HFFc6 (cell line): Measurements from ENCODE around the gene RNF223. TPM values are rescaled to one million over a fixed set of nuclear protein-coding genes. Genes with fewer than 3 reads are reported as not detected.

Source experiments
- DNase-seq: peaks from one replicate; pipeline ENCODE4 v3.0.0-alpha.2; 2018
- H3K27ac Mint-ChIP-seq: 2 replicates; pipeline ENCODE4 v1.8.0; 2020; ENCODE audit warnings: mild to moderate bottlenecking, mixed read lengths
- H3K27me3 Mint-ChIP-seq: 2 replicates; pipeline ENCODE4 v1.8.0; 2021; ENCODE audit warnings: mild to moderate bottlenecking, moderate library complexity, mixed read lengths; ENCODE audit not compliant: insufficient read depth
- H3K36me3 Mint-ChIP-seq: 2 replicates; pipeline ENCODE4 v1.8.0; 2021; ENCODE audit warnings: low read depth, mixed read lengths
- H3K4me1 Mint-ChIP-seq: 2 replicates; pipeline ENCODE4 v1.8.0; 2020; ENCODE audit warnings: low read depth, mixed read lengths
- H3K4me3 Mint-ChIP-seq: 2 replicates; pipeline ENCODE4 v1.8.0; 2020; ENCODE audit warnings: mild to moderate bottlenecking, moderate library complexity, mixed read lengths
- H3K9me3 Mint-ChIP-seq: 2 replicates; pipeline ENCODE4 v1.8.0; 2020; ENCODE audit warnings: mild to moderate bottlenecking, mixed read lengths
- total RNA-seq, 6 experiments: library from RNA; stranded (reverse); fragmentation: NEBNext Ultra II Directional; extraction: Animal tissue kit (Norgen Biotek cat#: 25700); gene quantifications; 2 replicates in 1 of 6; 3 replicates in 5 of 6; pipeline ENCODE4 v1.2.3, GENCODE V29; 2021
- TF ChIP-seq, protein P1 (sequence below): fragments of 200-600 bp; sonication (generic); IDR thresholded peaks from 2 replicates; pipeline ENCODE4 v1.5.0; 2021; ENCODE audit warnings: antibody characterized with exemption, mild to moderate bottlenecking

The RNF223 gene
- total RNA-seq, 6 experiments from 2014 or later: not detected

GRCh38 chr1:1085911-1086841 is 12.1 kb upstream of the RNF223 start:
- no peak for DNase-seq
- TF ChIP-seq, protein P1, sequence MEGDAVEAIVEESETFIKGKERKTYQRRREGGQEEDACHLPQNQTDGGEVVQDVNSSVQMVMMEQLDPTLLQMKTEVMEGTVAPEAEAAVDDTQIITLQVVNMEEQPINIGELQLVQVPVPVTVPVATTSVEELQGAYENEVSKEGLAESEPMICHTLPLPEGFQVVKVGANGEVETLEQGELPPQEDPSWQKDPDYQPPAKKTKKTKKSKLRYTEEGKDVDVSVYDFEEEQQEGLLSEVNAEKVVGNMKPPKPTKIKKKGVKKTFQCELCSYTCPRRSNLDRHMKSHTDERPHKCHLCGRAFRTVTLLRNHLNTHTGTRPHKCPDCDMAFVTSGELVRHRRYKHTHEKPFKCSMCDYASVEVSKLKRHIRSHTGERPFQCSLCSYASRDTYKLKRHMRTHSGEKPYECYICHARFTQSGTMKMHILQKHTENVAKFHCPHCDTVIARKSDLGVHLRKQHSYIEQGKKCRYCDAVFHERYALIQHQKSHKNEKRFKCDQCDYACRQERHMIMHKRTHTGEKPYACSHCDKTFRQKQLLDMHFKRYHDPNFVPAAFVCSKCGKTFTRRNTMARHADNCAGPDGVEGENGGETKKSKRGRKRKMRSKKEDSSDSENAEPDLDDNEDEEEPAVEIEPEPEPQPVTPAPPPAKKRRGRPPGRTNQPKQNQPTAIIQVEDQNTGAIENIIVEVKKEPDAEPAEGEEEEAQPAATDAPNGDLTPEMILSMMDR: no peak
- H3K27me3 Mint-ChIP-seq: peaks cover 2% of the 10 kb centered on the region
- no peaks in the 10 kb centered on the region for H3K36me3 Mint-ChIP-seq
- H3K4me1 Mint-ChIP-seq: no peaks in the 10 kb centered on the region
- H3K9me3 Mint-ChIP-seq: no peaks in the 10 kb centered on the region
- H3K27ac Mint-ChIP-seq: no peak overlapping the region
- H3K4me3 Mint-ChIP-seq: no peak overlapping the region

GRCh38 chr1:1085171-1085841 is 11.2 kb upstream of the RNF223 start:
- peaks cover 2% of the 10 kb centered on the region for H3K27me3 Mint-ChIP-seq
- H3K9me3 Mint-ChIP-seq: no peaks in the 10 kb centered on the region
- no peaks in the 10 kb centered on the region for H3K4me1 Mint-ChIP-seq
- TF ChIP-seq, protein P1: no peak
- no peak for DNase-seq
- no peak overlapping the region for H3K27ac Mint-ChIP-seq
- H3K4me3 Mint-ChIP-seq: no peak overlapping the region
- no peaks in the 10 kb centered on the region for H3K36me3 Mint-ChIP-seq

GRCh38 chr1:1084372-1085170 is 10.5 kb upstream of the RNF223 start:
- no peak overlapping the region for H3K27ac Mint-ChIP-seq
- no peaks in the 10 kb centered on the region for H3K4me1 Mint-ChIP-seq
- no peak for DNase-seq
- H3K36me3 Mint-ChIP-seq: no peaks in the 10 kb centered on the region
- TF ChIP-seq, protein P1: no peak
- no peaks in the 10 kb centered on the region for H3K9me3 Mint-ChIP-seq
- peaks cover 2% of the 10 kb centered on the region for H3K27me3 Mint-ChIP-seq
- H3K4me3 Mint-ChIP-seq: no peak overlapping the region

- Mint-ChIP-seq H3K27me3 (peaks cover 2% of the 10 kb centered on the region; the same call in 1 of the 2 replicates), H3K36me3 (no peaks in the 10 kb centered on the region), H3K4me3 (no peak overlapping the region), H3K9me3 (no peaks in the 10 kb centered on the region), H3K27ac (no peak overlapping the region), H3K4me1 (no peaks in the 10 kb centered on the region)
- no peak for DNase-seq
- TF ChIP-seq, protein P1: no peak
These were observed 9.6 kb upstream of the RNF223 start for GRCh38 chr1:1083416-1084371.
